Breast epithelium (tissue), 4 donors: ENCODE measurements around the gene DUS1L. TPM values are rescaled to one million over a fixed set of nuclear protein-coding genes. Genes with fewer than 3 reads are reported as not detected.

Experiments used
- DNase-seq, 2 donors: peaks; one replicate each; pipeline ENCODE4 v3.0.0-alpha.2; 2019; ENCODE audit warnings: low spot score in 2 of 2
- H3K27ac ChIP-seq, 2 donors: fragments of 200-600 bp; sonication (generic) in 1 of 2; one replicate each; pipeline ENCODE4 v1.5.1; 2016 to 2019; ENCODE audit warnings: mild to moderate bottlenecking in 1 of 2
- H3K27me3 ChIP-seq, 2 donors: fragments of 200-600 bp; sonication (generic) in 1 of 2; one replicate each; pipeline versions ENCODE4 v1.5.1 to v1.6.0; 2017 to 2019; ENCODE audit warnings: control low read depth in 1 of 2, mild to moderate bottlenecking in 1 of 2
- H3K36me3 ChIP-seq: fragments of 200-600 bp; one replicate; pipeline ENCODE4 v1.5.1; 2019
- H3K4me1 ChIP-seq, 2 donors: fragments of 200-600 bp; sonication (generic); one replicate each; pipeline ENCODE4 v1.5.1; 2016 to 2019; ENCODE audit warnings: control low read depth in 1 of 2
- H3K4me3 ChIP-seq, 3 donors: fragments of 200-600 bp; sonication (generic); 1 replicate in 2 of 3; 2 replicates in 1 of 3; pipeline ENCODE4 v1.5.1; 2016 to 2019; ENCODE audit warnings: mild to moderate bottlenecking in 3 of 3, moderate library complexity in 2 of 3
- H3K9me3 ChIP-seq, 2 donors: fragments of 200-600 bp; sonication (generic) in 1 of 2; one replicate each; pipeline ENCODE4 v1.5.1; 2016 to 2019; ENCODE audit warnings: control low read depth in 1 of 2
- POLR2A ChIP-seq: fragments of 450-650 bp; IDR thresholded peaks from one replicate; pipeline ENCODE4 v1.6.1; 2016; ENCODE audit warnings: antibody characterized with exemption, mild to moderate bottlenecking, moderate library complexity
- POLR2AphosphoS5 ChIP-seq, 3 donors: sonication (generic); formaldehyde crosslinking; IDR thresholded peaks; one replicate each; pipeline ENCODE4 v1.6.1; 2017; ENCODE audit warnings: antibody characterized with exemption in 3 of 3
- intact Hi-C: fragments of 100-400 bp; cut with DNase I; formaldehyde crosslinking; loops from one replicate; pipeline ENCODE4 v1.15.1; 2023; ENCODE audit warnings: low total_unique reads
- total RNA-seq, 3 donors: library from RNA; depleted of rRNA; stranded (reverse); fragments of >200 nt; gene quantifications; one replicate each; pipeline ENCODE4 v1.1.0, GENCODE V29; 2016
- TF ChIP-seq, protein P1 (sequence below), 3 donors: fragments of 450-650 bp; IDR thresholded peaks; one replicate each; pipeline ENCODE4 v1.5.1; 2016 to 2017; ENCODE audit warnings: antibody characterized with exemption in 3 of 3, mild to moderate bottlenecking in 3 of 3, moderate library complexity in 3 of 3

The DUS1L gene
- total RNA-seq, 3 donors from 2014 or later: 55.0 to 96.4 (median 82.0) TPM

GRCh38 chr17:82080789-82081464 is 15.3 kb upstream of the DUS1L start:
- Histone ChIP-seq H3K27me3 (no peaks in the 10 kb centered on the region), H3K27ac (no peak overlapping the region), H3K4me1 (no peaks in the 10 kb centered on the region), H3K9me3 (no peaks in the 10 kb centered on the region), H3K4me3 (no peak overlapping the region), H3K36me3 (peaks cover 39% of the 10 kb centered on the region)
- intact Hi-C loops: loop anchor here (10.0 kb wide), 1 partner anchor 46 kb away; the partner anchor contains the start of genes DCXR and RAC3
- DNase-seq: no peak
- TF ChIP-seq POLR2AphosphoS5 (IDR thresholded peaks at IDR 0.05): no peak
- no peak for TF ChIP-seq POLR2A
- TF ChIP-seq, protein P1, sequence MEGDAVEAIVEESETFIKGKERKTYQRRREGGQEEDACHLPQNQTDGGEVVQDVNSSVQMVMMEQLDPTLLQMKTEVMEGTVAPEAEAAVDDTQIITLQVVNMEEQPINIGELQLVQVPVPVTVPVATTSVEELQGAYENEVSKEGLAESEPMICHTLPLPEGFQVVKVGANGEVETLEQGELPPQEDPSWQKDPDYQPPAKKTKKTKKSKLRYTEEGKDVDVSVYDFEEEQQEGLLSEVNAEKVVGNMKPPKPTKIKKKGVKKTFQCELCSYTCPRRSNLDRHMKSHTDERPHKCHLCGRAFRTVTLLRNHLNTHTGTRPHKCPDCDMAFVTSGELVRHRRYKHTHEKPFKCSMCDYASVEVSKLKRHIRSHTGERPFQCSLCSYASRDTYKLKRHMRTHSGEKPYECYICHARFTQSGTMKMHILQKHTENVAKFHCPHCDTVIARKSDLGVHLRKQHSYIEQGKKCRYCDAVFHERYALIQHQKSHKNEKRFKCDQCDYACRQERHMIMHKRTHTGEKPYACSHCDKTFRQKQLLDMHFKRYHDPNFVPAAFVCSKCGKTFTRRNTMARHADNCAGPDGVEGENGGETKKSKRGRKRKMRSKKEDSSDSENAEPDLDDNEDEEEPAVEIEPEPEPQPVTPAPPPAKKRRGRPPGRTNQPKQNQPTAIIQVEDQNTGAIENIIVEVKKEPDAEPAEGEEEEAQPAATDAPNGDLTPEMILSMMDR (IDR thresholded peaks at IDR 0.05): no peak

- H3K4me1 ChIP-seq: no peaks in the 10 kb centered on the region
- peaks cover 36% of the 10 kb centered on the region for H3K36me3 ChIP-seq
- H3K27me3 ChIP-seq: no peaks in the 10 kb centered on the region
- no peak for DNase-seq
- intact Hi-C loops: loop anchor here (10.0 kb wide), 1 partner anchor 45 kb away; the partner anchor contains the start of genes DCXR and RAC3
- no peak overlapping the region for H3K27ac ChIP-seq
- H3K4me3 ChIP-seq: no peak overlapping the region
- TF ChIP-seq, protein P1 (IDR thresholded peaks at IDR 0.05): no peak
- no peak for TF ChIP-seq POLR2A
- TF ChIP-seq POLR2AphosphoS5 (IDR thresholded peaks at IDR 0.05): no peak
- H3K9me3 ChIP-seq: no peaks in the 10 kb centered on the region
These were observed 14.6 kb upstream of the DUS1L start for GRCh38 chr17:82080048-82080788.

DNA sequence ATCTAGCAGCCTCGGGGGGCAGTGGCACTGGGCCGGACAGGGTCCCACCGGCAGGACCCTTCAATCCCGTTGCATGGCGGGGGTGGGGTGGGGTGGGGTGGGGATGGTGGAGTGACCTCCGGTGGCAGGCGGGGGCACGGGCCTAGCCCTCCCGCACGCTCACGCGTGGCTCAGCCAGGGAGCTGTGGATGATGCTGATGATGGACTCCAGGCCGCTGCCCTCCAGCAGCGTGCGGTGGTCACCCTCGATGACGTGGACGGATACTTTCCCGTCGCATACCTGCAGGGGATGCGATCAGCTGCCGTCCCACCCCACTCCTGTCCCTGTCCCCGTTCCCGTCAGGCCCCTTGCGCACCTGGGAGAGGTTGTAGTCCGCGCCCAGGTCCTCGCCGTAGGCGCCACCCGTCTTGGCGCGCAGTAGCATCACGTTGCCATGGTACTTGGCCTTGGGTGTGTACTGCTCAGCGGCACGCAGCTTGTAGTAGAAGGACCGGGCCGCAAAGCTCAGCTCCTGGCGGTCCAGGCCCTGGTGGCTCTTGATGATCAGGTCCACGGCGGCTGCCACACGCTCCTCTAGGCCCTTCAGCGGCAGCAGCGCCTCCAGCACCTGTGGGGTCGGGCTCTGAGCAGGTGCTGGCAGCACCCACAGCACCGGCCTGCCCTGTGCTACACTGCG is 13.5 kb upstream of the DUS1L start:
- Histone ChIP-seq H3K9me3 (no peaks in the 10 kb centered on the region), H3K4me1 (no peaks in the 10 kb centered on the region), H3K4me3 (no peak overlapping the region), H3K36me3 (peaks cover 26% of the 10 kb centered on the region), H3K27me3 (no peaks in the 10 kb centered on the region), H3K27ac (peak overlapping the region in 1 of 2 donors; percentile 82)
- intact Hi-C loops: no loop called here
- TF ChIP-seq POLR2A (no peak), POLR2AphosphoS5 (IDR thresholded peaks at IDR 0.05) (peak in 1 of 3 donors; percentile 47)
- DNase-seq: no peak

- H3K36me3 ChIP-seq: peaks cover 26% of the 10 kb centered on the region
- H3K9me3 ChIP-seq: no peaks in the 10 kb centered on the region
- H3K27ac ChIP-seq: peak overlapping the region in 1 of 2 donors; percentile 82
- intact Hi-C loops: no loop called here
- TF ChIP-seq POLR2AphosphoS5 (IDR thresholded peaks at IDR 0.05): no peak
- no peak for TF ChIP-seq POLR2A
- TF ChIP-seq, protein P1 (IDR thresholded peaks at IDR 0.05): no peak
- H3K4me1 ChIP-seq: no peaks in the 10 kb centered on the region
- no peak for DNase-seq
- H3K27me3 ChIP-seq: no peaks in the 10 kb centered on the region
- H3K4me3 ChIP-seq: peak overlapping the region in 1 of 3 donors; percentile 35
These were observed 12.8 kb upstream of the DUS1L start for GRCh38 chr17:82078433-82078832.

DNA sequence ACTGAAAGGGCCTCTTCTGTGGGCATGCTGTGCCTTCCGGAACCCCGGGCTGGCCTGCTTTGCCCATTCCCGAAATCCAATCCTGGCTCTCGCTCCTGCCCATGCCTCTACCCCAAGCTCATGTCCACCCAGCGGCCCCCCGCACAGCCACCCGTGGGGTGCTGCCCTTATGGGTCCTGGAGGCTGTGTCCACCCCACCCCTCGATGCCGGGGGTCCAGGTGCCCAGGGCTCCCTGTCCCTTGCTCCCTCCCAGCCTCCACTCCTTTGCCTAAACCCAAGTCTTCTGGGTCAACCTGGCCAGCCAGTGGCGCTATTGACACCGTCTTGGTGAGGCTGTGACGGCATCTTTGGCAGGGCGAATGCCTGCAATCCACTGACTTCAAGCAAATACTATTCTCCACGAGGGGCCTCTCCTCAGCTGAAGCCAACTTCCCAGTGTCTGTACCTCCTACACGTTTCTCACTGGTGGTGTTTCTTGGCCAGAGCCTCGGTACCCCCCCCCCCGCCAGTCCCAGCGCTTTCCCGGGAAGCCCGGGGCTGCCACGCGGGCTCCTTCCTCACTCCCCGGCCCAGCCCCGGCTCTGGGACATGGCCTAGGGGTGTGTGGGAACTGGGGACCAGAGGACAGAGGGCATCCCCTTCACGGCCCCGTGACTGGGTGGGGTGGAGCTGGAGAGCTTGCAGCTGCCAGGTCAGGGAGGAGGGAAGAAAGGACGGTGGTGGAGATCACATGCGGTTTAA is 12.2 kb upstream of the DUS1L start:
- Histone ChIP-seq H3K27ac (peak overlapping the region; percentile 50 to 82), H3K36me3 (peaks cover 22% of the 10 kb centered on the region), H3K9me3 (no peaks in the 10 kb centered on the region), H3K27me3 (no peaks in the 10 kb centered on the region), H3K4me3 (peak overlapping the region in 1 of 3 donors; percentile 35), H3K4me1 (no peaks in the 10 kb centered on the region)
- TF ChIP-seq, protein P1 (IDR thresholded peaks at IDR 0.05): no peak
- peak in 2 of 3 donors; percentile 35 to 53 for TF ChIP-seq POLR2AphosphoS5 (IDR thresholded peaks at IDR 0.05)
- peak in 1 of 2 donors; percentile 64 for DNase-seq
- intact Hi-C loops: no loop called here
